Measurements from ENCODE around the gene ZC3H4.

The ZC3H4 gene

GRCh38 chr19:47102346-47103060, 11.1 kb downstream of the ZC3H4 start:
- TF ChIP-seq CTCF (IDR thresholded peaks at IDR 0.05): no peak

GRCh38 chr19:47100290-47100689, 13.3 kb downstream of the ZC3H4 start:
- no peak for TF ChIP-seq CTCF (IDR thresholded peaks at IDR 0.05)

- no peak for TF ChIP-seq CTCF (IDR thresholded peaks at IDR 0.05)
Measured at GRCh38 chr19:47099576-47100050, 14.0 kb downstream of the ZC3H4 start.

- no peak for TF ChIP-seq CTCF (IDR thresholded peaks at IDR 0.05)
Measured at GRCh38 chr19:47098608-47099007, 15.0 kb downstream of the ZC3H4 start.

GRCh38 chr19:47097396-47098201, 16.0 kb downstream of the ZC3H4 start:
- no peak for TF ChIP-seq CTCF (IDR thresholded peaks at IDR 0.05)

- no peak for TF ChIP-seq CTCF (IDR thresholded peaks at IDR 0.05)
Measured at GRCh38 chr19:47096721-47097120, 16.9 kb downstream of the ZC3H4 start.

GRCh38 chr19:47096100-47096704, 17.4 kb downstream of the ZC3H4 start:
- no peak for TF ChIP-seq CTCF (IDR thresholded peaks at IDR 0.05)
